Activated CD4-positive, alpha-beta T cell treated with anti-CD3 and anti-CD28 coated beads for 4 hours (primary cell): ENCODE measurements around the gene PCNT.

Experiments
- DNase-seq, 2 donors: peaks; one replicate each; pipeline ENCODE4 v3.0.0-alpha.2; 2020

The PCNT gene

GRCh38 chr21:46412521-46413364 is 88.8 kb downstream of the PCNT start:
- no peak for DNase-seq

- no peak for DNase-seq
Observed at GRCh38 chr21:46413365-46413696, 89.4 kb downstream of the PCNT start.

GRCh38 chr21:46414965-46415275 is 91.0 kb downstream of the PCNT start:
- no peak for DNase-seq

- DNase-seq: no peak
Observed at GRCh38 chr21:46416551-46416950, 92.6 kb downstream of the PCNT start.

- DNase-seq: no peak
Observed at GRCh38 chr21:46418265-46418946, 94.5 kb downstream of the PCNT start.

- no peak for DNase-seq
Observed at GRCh38 chr21:46420241-46421190, 96.6 kb downstream of the PCNT start.

GRCh38 chr21:46421191-46421750 is 97.3 kb downstream of the PCNT start:
- no peak for DNase-seq

GRCh38 chr21:46421756-46422555 is 98.0 kb downstream of the PCNT start:
- no peak for DNase-seq

GRCh38 chr21:46422636-46423241 is 98.8 kb downstream of the PCNT start:
- no peak for DNase-seq

GRCh38 chr21:46423546-46424038 is 99.6 kb downstream of the PCNT start:
- no peak for DNase-seq

GRCh38 chr21:46424039-46424591 is 100.2 kb downstream of the PCNT start:
- DNase-seq: no peak

- DNase-seq: no peak
Observed at GRCh38 chr21:46424621-46425020, 100.7 kb downstream of the PCNT start.

- no peak for DNase-seq
Observed at GRCh38 chr21:46425041-46425440, 101.1 kb downstream of the PCNT start.

- peak in 1 of 2 donors; percentile 13 for DNase-seq
Observed at GRCh38 chr21:46425571-46425970, 101.6 kb downstream of the PCNT start.

GRCh38 chr21:46426313-46427046 is 102.5 kb downstream of the PCNT start:
- DNase-seq: no peak

- DNase-seq: no peak
Observed at GRCh38 chr21:46427516-46427915, 103.6 kb downstream of the PCNT start.

GRCh38 chr21:46428286-46428685 is 104.3 kb downstream of the PCNT start:
- no peak for DNase-seq

GRCh38 chr21:46428987-46429710 is 105.2 kb downstream of the PCNT start:
- no peak for DNase-seq

GRCh38 chr21:46429754-46430681 is 106.1 kb downstream of the PCNT start:
- no peak for DNase-seq
